Cardiac muscle cell (in vitro differentiated cells and primary cell): ENCODE results near the gene TOR1AIP1. TPM values are rescaled to one million over a fixed set of nuclear protein-coding genes. Genes with fewer than 3 reads are reported as not detected.

Experiments used
- DNase-seq, 2 donors: peaks; one replicate each; pipeline versions ENCODE4 v3.0.0 to v3.0.0-alpha.2; 2010 to 2017; ENCODE audit warnings: low read depth in 1 of 2, low spot score in 1 of 2
- H3K27ac ChIP-seq: fragments of 200-600 bp; sonication (generic); 2 replicates; pipeline ENCODE4 v1.5.1; 2016
- H3K27me3 ChIP-seq: fragments of 200-600 bp; sonication (generic); 2 replicates; pipeline ENCODE4 v1.6.0; 2016; ENCODE audit warnings: control low read depth
- H3K36me3 ChIP-seq: fragments of 200-600 bp; sonication (generic); 2 replicates; pipeline ENCODE4 v1.5.1; 2016; ENCODE audit warnings: control low read depth
- H3K4me1 ChIP-seq: fragments of 200-600 bp; sonication (generic); 2 replicates; pipeline ENCODE4 v1.8.1; 2017; ENCODE audit warnings: low read depth, mild to moderate bottlenecking, mixed run types
- H3K4me3 ChIP-seq: fragments of 200-600 bp; sonication (generic); 2 replicates; pipeline ENCODE4 v1.5.1; 2016; ENCODE audit warnings: mild to moderate bottlenecking
- H3K9me3 ChIP-seq: fragments of 200-600 bp; sonication (generic); 2 replicates; pipeline ENCODE4 v1.5.1; 2017; ENCODE audit warnings: low read depth, mild to moderate bottlenecking, control low read depth
- polyA plus RNA-seq: library from polyadenylated mRNA; unstranded; fragments of >200 nt; fragmentation: Nextera tagmentation; extraction: Ambion mirVana; gene quantifications from 2 replicates; pipeline ENCODE4 v1.2.1, GENCODE V29; 2016
- total RNA-seq: library from RNA; depleted of rRNA; stranded (reverse); fragments of >200 nt; gene quantifications from 2 replicates; pipeline ENCODE4 v1.2.3, GENCODE V29; 2016
- TF ChIP-seq, protein P1 (sequence below): IDR thresholded peaks from 2 replicates; pipeline ENCODE4 v1.5.1; 2012; ENCODE audit warnings: low read depth, mild to moderate bottlenecking, low read length

The TOR1AIP1 gene
- total and polyA plus RNA-seq, 2 experiments from 2014 or later = 18.2 to 19.6 TPM

DNA sequence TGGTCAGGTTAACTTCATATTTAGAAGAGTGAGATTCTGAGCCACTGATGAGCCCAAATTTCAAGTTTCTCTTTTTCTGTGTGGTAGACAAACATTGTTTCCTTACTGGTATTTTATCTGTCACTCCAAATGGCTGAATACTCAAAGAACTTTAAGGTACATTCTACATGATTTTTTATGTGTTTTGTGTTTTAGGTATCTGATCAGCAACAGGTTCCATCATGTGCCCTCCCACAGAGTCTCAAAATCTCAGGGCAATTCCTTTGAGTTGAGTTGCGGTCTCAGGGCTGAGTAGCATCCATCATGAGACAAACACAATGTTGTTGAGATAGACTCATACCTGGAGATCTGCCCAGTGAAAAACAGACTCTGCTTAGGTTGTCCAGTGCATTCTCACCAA lies 57.9 kb downstream of the TOR1AIP1 start:
- Histone ChIP-seq H3K4me1 (no peaks in the 10 kb centered on the region), H3K27ac (no peak overlapping the region), H3K4me3 (no peak overlapping the region), H3K27me3 (no peaks in the 10 kb centered on the region), H3K9me3 (no peaks in the 10 kb centered on the region), H3K36me3 (no peaks in the 10 kb centered on the region)
- DNase-seq = no peak
- TF ChIP-seq, protein P1, sequence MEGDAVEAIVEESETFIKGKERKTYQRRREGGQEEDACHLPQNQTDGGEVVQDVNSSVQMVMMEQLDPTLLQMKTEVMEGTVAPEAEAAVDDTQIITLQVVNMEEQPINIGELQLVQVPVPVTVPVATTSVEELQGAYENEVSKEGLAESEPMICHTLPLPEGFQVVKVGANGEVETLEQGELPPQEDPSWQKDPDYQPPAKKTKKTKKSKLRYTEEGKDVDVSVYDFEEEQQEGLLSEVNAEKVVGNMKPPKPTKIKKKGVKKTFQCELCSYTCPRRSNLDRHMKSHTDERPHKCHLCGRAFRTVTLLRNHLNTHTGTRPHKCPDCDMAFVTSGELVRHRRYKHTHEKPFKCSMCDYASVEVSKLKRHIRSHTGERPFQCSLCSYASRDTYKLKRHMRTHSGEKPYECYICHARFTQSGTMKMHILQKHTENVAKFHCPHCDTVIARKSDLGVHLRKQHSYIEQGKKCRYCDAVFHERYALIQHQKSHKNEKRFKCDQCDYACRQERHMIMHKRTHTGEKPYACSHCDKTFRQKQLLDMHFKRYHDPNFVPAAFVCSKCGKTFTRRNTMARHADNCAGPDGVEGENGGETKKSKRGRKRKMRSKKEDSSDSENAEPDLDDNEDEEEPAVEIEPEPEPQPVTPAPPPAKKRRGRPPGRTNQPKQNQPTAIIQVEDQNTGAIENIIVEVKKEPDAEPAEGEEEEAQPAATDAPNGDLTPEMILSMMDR = no peak

- Histone ChIP-seq H3K36me3 (no peaks in the 10 kb centered on the region), H3K4me3 (no peak overlapping the region), H3K9me3 (no peaks in the 10 kb centered on the region), H3K27ac (no peak overlapping the region), H3K27me3 (no peaks in the 10 kb centered on the region), H3K4me1 (no peaks in the 10 kb centered on the region)
- no peak for DNase-seq
- TF ChIP-seq, protein P1 = no peak
Observed at GRCh38 chr1:179941454-179941853, 59.4 kb downstream of the TOR1AIP1 start.

- TF ChIP-seq, protein P1 = no peak
- H3K27ac ChIP-seq = no peak overlapping the region
- no peak for DNase-seq
- H3K9me3 ChIP-seq = peaks cover 3% of the 10 kb centered on the region
- H3K36me3 ChIP-seq = no peaks in the 10 kb centered on the region
- no peaks in the 10 kb centered on the region for H3K4me1 ChIP-seq
- no peak overlapping the region for H3K4me3 ChIP-seq
- H3K27me3 ChIP-seq = no peaks in the 10 kb centered on the region
Observed at GRCh38 chr1:179950651-179951050, 68.6 kb downstream of the TOR1AIP1 start.

GRCh38 chr1:179951383-179952144 lies 69.5 kb downstream of the TOR1AIP1 start:
- peaks cover 3% of the 10 kb centered on the region for H3K9me3 ChIP-seq
- H3K4me1 ChIP-seq = no peaks in the 10 kb centered on the region
- H3K4me3 ChIP-seq = no peak overlapping the region
- H3K36me3 ChIP-seq = no peaks in the 10 kb centered on the region
- no peak for DNase-seq
- TF ChIP-seq, protein P1 = no peak
- H3K27me3 ChIP-seq = no peaks in the 10 kb centered on the region
- H3K27ac ChIP-seq = no peak overlapping the region

DNA sequence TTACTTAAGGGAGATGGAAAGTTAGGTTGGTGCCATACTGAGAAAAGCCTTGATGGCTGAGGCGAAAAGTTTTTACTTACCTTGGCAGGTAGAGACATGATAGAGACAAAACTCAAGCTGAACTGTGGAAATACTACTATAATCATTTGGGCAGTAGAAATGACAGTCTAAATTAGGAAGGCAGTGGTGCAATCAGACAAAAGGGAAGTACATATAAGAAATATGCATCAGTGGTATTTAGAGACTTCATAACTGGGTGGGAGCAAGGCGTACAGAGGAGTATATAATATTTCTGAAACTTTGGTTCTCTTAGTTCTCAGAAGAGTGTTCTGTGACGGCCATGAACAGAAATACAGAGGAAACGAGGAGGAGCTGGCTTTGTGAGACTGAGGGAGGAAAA lies 70.1 kb downstream of the TOR1AIP1 start:
- TF ChIP-seq, protein P1 = no peak
- Histone ChIP-seq H3K27me3 (no peaks in the 10 kb centered on the region), H3K4me1 (no peaks in the 10 kb centered on the region), H3K36me3 (no peaks in the 10 kb centered on the region), H3K9me3 (peaks cover 3% of the 10 kb centered on the region), H3K4me3 (no peak overlapping the region), H3K27ac (no peak overlapping the region)
- DNase-seq = no peak
